ENCODE data around the gene HDAC4.

Gene HDAC4

GRCh38 chr2:239166201-239166834 lies 234.5 kb downstream of the HDAC4 start:
- no peak for DNase-seq (ENCODE audit: low spot score)

- no peak for DNase-seq (ENCODE audit: low spot score)
Observed at GRCh38 chr2:239165206-239165831, 235.5 kb downstream of the HDAC4 start.

- no peak for DNase-seq (ENCODE audit: low spot score)
Observed at GRCh38 chr2:239164335-239164871, 236.4 kb downstream of the HDAC4 start.

GRCh38 chr2:239163688-239164334 lies 237.0 kb downstream of the HDAC4 start:
- DNase-seq (ENCODE audit: low spot score): no peak

- no peak for DNase-seq (ENCODE audit: low spot score)
Observed at GRCh38 chr2:239162976-239163687, 237.7 kb downstream of the HDAC4 start.

GRCh38 chr2:239162141-239162821 lies 238.5 kb downstream of the HDAC4 start:
- DNase-seq (ENCODE audit: low spot score): no peak

- DNase-seq (ENCODE audit: low spot score): no peak
Observed at GRCh38 chr2:239161711-239162140, 239.1 kb downstream of the HDAC4 start.

- DNase-seq (ENCODE audit: low spot score): peak; percentile 37
Observed at GRCh38 chr2:239160226-239161143, 240.3 kb downstream of the HDAC4 start.

GRCh38 chr2:239159476-239159911 lies 241.3 kb downstream of the HDAC4 start:
- DNase-seq (ENCODE audit: low spot score): no peak

- no peak for DNase-seq (ENCODE audit: low spot score)
Observed at GRCh38 chr2:239158641-239159475, 242.0 kb downstream of the HDAC4 start.

- DNase-seq (ENCODE audit: low spot score): peak; percentile 47
Observed at GRCh38 chr2:239157771-239158170, 243.0 kb downstream of the HDAC4 start.

- no peak for DNase-seq (ENCODE audit: low spot score)
Observed at GRCh38 chr2:239157269-239157668, 243.6 kb downstream of the HDAC4 start.

GRCh38 chr2:239156516-239157265 lies 244.1 kb downstream of the HDAC4 start:
- no peak for DNase-seq (ENCODE audit: low spot score)

GRCh38 chr2:239155806-239156480 lies 244.9 kb downstream of the HDAC4 start:
- no peak for DNase-seq (ENCODE audit: low spot score)

- no peak for DNase-seq (ENCODE audit: low spot score)
Observed at GRCh38 chr2:239154971-239155805, 245.6 kb downstream of the HDAC4 start.

GRCh38 chr2:239153806-239154591 lies 246.8 kb downstream of the HDAC4 start:
- DNase-seq (ENCODE audit: low spot score): no peak

- DNase-seq (ENCODE audit: low spot score): no peak
Observed at GRCh38 chr2:239152916-239153305, 247.9 kb downstream of the HDAC4 start.

Measured in AG08396 (cell line).